HEK293T (cell line): ENCODE results near the gene ZNF487.

Experiments
- BHLHE40 ChIP-seq: fragments of 450-650 bp; IDR thresholded peaks from 2 replicates; pipeline ENCODE4 v1.6.1; 2016; ENCODE audit warnings: mild to moderate bottlenecking, moderate library complexity, borderline replicate concordance
- CTBP1 ChIP-seq: fragments of 450-650 bp; IDR thresholded peaks from 2 replicates; pipeline ENCODE4 v1.6.1; 2016; ENCODE audit warnings: borderline replicate concordance
- ELF4 ChIP-seq: fragments of 450-650 bp; IDR thresholded peaks from 2 replicates; pipeline ENCODE4 v1.6.1; 2017; ENCODE audit warnings: antibody characterized with exemption
- FOXM1 ChIP-seq: fragments of 450-650 bp; IDR thresholded peaks from 2 replicates; pipeline ENCODE4 v1.6.1; 2017; ENCODE audit warnings: mild to moderate bottlenecking, borderline replicate concordance
- LEF1 ChIP-seq: fragments of 450-650 bp; IDR thresholded peaks from 2 replicates; pipeline ENCODE4 v1.6.1; 2017; ENCODE audit warnings: mild to moderate bottlenecking, borderline replicate concordance
- PKNOX1 ChIP-seq: fragments of 450-650 bp; IDR thresholded peaks from 2 replicates; pipeline ENCODE4 v1.6.1; 2016
- TARDBP ChIP-seq: fragments of 450-650 bp; IDR thresholded peaks from 2 replicates; pipeline ENCODE4 v1.6.1; 2016
- ZNF384 ChIP-seq: fragments of 450-650 bp; IDR thresholded peaks from 2 replicates; pipeline ENCODE4 v1.6.1; 2016

- TF ChIP-seq BHLHE40 (no peak), ZNF384 (no peak), ELF4 (no peak), PKNOX1 (no peak), CTBP1 (no peak), FOXM1 (no peak), TARDBP (no peak), LEF1 (no peak)
Measured at GRCh38 chr10:43491855-43492254, 54.9 kb downstream of the ZNF487 start.
